Measurements from ENCODE around the gene ODC1.

ODC1 gene

DNA sequence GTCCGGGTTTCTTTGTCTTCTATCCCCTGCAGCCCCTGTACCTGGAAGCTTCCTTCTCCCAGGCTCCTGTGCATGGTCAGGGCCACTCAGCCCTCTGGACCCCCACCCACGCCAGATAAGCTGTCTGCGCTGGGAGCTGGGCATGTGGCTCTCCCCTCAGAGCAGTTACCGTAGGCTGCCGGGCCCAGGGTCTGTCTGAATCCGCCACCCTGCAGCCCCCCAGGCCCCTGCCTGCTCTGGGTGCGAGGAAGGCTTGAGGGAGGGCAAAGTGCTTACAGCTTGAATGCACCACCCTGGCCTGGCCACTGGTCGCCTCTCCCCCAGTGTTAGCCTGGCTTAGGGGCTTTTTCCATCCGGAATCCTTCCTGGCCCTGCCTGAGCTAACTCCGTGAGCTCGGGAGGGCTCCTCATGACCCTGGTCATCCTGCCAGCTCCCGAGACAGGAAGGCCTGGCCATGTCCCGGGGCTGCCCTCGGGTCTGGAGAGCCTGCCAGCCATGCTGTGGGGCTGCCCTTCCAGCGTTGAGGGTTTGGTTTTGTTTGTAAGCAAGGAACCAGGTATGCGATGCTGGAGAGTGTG lies 50.7 kb downstream of the ODC1 start:
- no peak for DNase-seq

DNA sequence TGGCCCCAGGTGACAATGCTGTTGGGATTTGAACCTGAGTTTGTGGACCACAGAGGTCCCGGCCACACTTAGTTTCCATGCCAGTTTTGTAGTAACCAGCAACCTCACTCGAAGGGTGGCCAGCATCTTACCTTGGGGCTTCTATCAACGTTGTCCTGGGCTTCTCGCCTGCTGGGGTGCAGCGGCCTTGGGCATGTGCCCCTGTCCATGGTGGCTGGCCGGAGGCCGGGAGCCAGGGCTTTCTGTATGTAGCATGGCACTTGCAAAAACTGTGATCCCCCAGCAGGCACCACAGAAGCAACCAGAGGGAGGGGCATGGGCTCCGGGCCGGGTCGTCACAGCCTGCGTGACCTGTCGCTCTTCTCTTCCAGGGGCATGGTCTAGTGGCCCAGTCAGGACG lies 51.7 kb downstream of the ODC1 start:
- no peak for DNase-seq

DNA sequence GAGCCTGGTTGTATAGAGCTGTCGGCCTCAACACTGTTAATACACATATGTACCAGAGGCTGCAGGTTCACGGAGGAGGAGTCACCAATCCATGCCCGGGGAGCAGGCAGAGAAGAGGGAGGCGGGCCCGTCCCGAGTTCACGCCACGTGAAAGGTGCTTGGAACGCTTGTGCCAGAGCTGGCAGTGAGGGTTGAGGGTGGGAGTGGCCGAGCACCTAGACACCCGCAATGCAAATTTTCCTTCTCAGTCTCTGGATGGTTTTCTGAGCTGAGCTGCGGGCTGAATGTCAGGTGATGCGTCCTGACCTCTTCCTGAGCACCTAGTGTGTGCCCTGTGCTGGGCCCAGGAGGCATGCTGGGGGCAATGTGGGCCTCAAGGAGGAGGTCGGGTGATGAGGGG lies 52.2 kb downstream of the ODC1 start:
- DNase-seq, result no peak

DNA sequence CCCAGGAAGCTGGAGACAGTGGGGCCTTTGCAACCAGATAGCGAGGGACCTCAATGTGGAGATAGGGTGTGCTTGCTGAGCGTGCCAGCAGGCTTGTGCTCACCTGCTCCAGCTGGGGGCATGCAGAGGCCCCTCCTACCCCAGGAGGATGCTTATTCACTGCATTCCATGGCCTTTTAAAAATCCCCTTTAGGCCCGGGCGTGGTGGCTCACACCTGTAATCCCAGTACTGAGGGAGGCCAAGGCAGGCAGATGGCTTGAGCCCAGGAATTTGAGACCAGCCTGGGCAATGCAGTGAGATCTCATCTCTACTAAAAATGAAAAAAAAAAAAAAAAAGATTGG lies 54.5 kb downstream of the ODC1 start:
- no peak for DNase-seq

DNA sequence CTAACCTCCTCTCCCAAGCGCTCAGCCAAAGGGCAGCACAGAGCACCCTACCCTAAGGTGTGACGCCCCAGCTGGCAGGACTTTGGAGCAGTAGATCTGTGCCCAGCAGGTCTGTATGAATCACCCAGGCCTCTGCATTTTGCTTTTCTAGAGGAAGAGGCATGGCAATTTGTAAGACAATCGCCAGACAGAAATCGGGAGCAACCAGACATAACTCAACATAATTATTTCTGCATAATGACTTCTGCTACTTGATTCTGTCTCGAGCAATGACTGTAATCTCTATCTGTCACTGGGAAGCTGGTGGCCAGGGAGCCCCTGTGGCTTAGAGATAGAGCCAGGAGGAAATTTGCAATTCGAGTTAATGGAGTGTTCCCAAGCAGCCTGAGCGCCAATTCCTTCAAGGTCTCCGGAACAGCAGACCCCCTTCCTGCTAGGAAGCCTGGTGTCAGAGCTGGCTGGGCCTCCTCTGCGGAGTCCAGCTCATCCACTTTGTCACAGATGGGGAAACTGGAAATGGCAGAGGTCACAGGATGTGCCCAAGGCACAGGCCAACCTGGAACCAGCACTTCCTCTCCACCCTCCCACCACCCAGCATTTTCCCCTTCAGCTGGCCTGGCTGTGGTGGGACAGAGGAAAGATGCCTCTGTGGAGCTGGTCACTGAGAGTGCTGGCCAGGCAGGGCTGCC lies 55.0 kb downstream of the ODC1 start:
- DNase-seq, result no peak

DNA sequence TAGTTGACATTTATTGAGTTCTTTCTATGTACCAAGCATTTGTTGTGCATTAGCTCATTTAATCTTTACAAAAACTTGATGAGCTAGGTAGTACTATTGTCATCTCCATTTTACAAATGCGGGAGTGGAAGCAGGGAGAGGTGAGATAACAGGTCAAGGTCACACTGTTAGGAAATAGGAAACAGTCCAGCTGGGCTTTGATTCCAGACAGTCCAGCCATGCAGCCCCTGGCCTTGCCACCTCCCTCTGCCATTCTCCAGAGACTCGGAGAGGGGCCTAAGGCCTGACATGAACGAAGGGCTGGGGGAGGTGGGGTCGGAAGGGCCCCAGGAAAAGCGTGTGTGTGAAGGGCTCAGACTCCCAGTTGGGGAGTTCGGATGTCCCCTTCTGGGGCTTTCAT lies 55.6 kb downstream of the ODC1 start:
- no peak for DNase-seq

DNA sequence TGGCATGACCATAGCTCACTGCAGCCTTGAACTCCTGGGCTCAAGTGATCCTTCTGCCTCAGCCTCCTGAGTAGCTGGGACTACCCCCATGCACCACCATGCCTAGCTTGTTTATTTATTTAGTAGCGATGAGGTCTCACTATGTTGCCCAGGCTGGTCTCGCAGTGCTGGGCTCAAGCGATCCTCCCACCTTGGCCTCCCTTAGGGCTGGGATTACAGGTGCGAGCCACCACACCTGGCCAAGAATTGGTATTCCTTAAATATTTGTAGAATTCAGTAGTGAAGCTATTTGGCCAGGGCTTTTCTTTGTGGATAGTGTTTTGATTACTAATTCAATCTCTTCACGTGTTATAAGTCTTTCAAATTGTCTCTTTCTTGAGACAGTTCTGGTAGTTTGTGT lies 56.0 kb downstream of the ODC1 start:
- DNase-seq, result no peak

DNA sequence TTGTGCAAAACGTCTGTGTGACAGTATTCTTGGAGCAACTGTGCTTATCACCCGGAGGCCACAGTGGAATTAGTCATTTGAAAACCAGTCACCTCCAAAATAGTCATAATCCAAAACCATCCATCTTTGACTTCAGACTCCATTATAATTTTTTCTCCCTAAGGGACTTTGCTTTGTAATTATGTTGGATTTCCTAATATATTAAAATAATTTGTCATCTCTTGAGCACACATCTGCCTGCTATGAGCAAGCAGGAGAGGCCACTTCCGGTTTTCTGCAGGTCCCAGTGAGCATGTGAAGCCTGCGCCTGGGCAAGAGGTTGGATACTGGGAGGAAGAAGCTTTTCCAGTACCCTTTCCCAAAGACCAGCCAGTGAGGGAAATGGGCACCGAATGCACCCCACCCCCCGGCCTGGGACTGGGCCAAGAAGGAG lies 57.7 kb downstream of the ODC1 start:
- DNase-seq, result no peak

Measured in NCI-H1092 (cell line).